Measurements from ENCODE around the gene ADGRG6. TPM values are rescaled to one million over a fixed set of nuclear protein-coding genes. Genes with fewer than 3 reads are reported as not detected.

The ADGRG6 gene
- total and polyA plus RNA-seq, 2 of the 8 experiments (the other 6 are each of a cell fraction or from before 2014, with no cell fraction given) = 1.1 to 6.2 TPM

GRCh38 chr6:142331601-142332000, 29.8 kb downstream of the ADGRG6 start (continued):
- no peak for TF ChIP-seq CHD7 (IDR thresholded peaks at IDR 0.05; ENCODE audit: insufficient replicate concordance, low read length)
- no peak for TF ChIP-seq HDAC2 (IDR thresholded peaks at IDR 0.05; ENCODE audit: borderline replicate concordance in 1 of 2, low read depth in 2 of 2, low read length in 2 of 2)
- no peak for TF ChIP-seq CHD2 (IDR thresholded peaks at IDR 0.05; ENCODE audit: low read length)
- no peak for TF ChIP-seq TAF1 (IDR thresholded peaks at IDR 0.05; ENCODE audit: low read depth, low read length)
- TF ChIP-seq USF2 (IDR thresholded peaks at IDR 0.05; ENCODE audit: low read length) = no peak
- TF ChIP-seq EGR1 (IDR thresholded peaks at IDR 0.05; ENCODE audit: borderline replicate concordance, low read depth, low read length) = no peak
- TF ChIP-seq ATF2 (IDR thresholded peaks at IDR 0.05; ENCODE audit: low read length) = no peak
- no peak for TF ChIP-seq SP2 (IDR thresholded peaks at IDR 0.05; ENCODE audit: low read length)
- TF ChIP-seq YY1 (IDR thresholded peaks at IDR 0.05; ENCODE audit: low read depth, low read length) = no peak

All from H1 (cell line).